HCT116 (cell line): Measurements from ENCODE around the gene MTRR. TPM values are rescaled to one million over a fixed set of nuclear protein-coding genes. Genes with fewer than 3 reads are reported as not detected.

Experiments
- ATAC-seq: fragments of 200-7000 bp; cut with Tn5 transposase; 2 replicates; pipeline ENCODE4 v1.9.1; 2020; ENCODE audit warnings: mild to moderate bottlenecking, moderate library complexity
- BruUV-seq: library from RNA; stranded (reverse); fragments of 400-500 nt; replicated peaks from 2 replicates; lab custom pipeline; 2021; lab: Mats Ljungman, UMichigan
- CTCF ChIA-PET: fragments of 300-600 bp; sonication (Branson Sonifier 250); formaldehyde crosslinking; loops from one replicate; lab custom pipeline; 2021; ENCODE audit warnings: antibody characterized with exemption; lab: Charles Lee
- POLR2A ChIA-PET: fragments of 300-600, 350-600 bp; sonication (Branson Sonifier 250); formaldehyde crosslinking; loops from one replicate; lab custom pipeline; 2021; ENCODE audit warnings: antibody characterized with exemption; lab: Charles Lee
- RAD21 ChIA-PET, 2 experiments: fragments of 300-600 bp; sonication (Branson Sonifier 250); formaldehyde crosslinking; loops; one replicate each; lab custom pipeline; 2023; ENCODE audit warnings: low total read pairs in 2 of 2; ENCODE audit not compliant: uncharacterized antibody in 2 of 2, unreplicated experiment in 2 of 2, low non-redundant PET in 1 of 2; lab: Charles Lee
- DNase-seq: peaks from one replicate; pipeline ENCODE4 v3.0.0-alpha.2; 2010; ENCODE audit warnings: low read depth, low spot score
- H2AFZ ChIP-seq: fragments of 200-600 bp; shearing (Covaris generic), sonication (generic); 2 replicates; pipeline ENCODE4 v1.6.1; 2017; ENCODE audit warnings: low read depth, mixed run types, mixed read lengths, antibody characterized with exemption, low read length; ENCODE audit not compliant: poor library complexity, severe bottlenecking
- H3K27ac ChIP-seq: 2 replicates; pipeline ENCODE4 v1.5.1; 2012; ENCODE audit warnings: low read depth, low read length
- H3K27me3 ChIP-seq: fragments of 200-600 bp; sonication (generic); 2 replicates; pipeline ENCODE4 v1.6.1; 2016; ENCODE audit warnings: mixed run types, low read length, mixed read lengths; ENCODE audit not compliant: insufficient read depth
- H3K36me3 ChIP-seq, 2 experiments: fragments of 200-500 bp in 1 of 2; fragments of 200-600 bp in 1 of 2; sonication (Bioruptor generic) in 1 of 2; sonication (generic) in 1 of 2; 2 replicates each; pipeline versions ENCODE4 v1.5.1 to v1.6.1; 2014 to 2016; ENCODE audit warnings: low read length in 2 of 2, inconsistent platforms in 1 of 2, mixed read lengths in 1 of 2, mixed run types in 1 of 2; ENCODE audit not compliant: insufficient read depth in 2 of 2, control insufficient read depth in 1 of 2
- H3K4me1 ChIP-seq, 2 experiments: fragments of 200-600 bp in 1 of 2; sonication (generic) in 1 of 2; 2 replicates each; pipeline versions ENCODE4 v1.5.1 to v1.6.1; 2012 to 2017; ENCODE audit warnings: low read length in 2 of 2, inconsistent platforms in 1 of 2, mild to moderate bottlenecking in 1 of 2, mixed read lengths in 1 of 2, mixed run types in 1 of 2, moderate library complexity in 1 of 2; ENCODE audit not compliant: insufficient read depth in 2 of 2, control insufficient read depth in 1 of 2
- H3K4me2 ChIP-seq: fragments of 200-600 bp; sonication (generic); 2 replicates; pipeline ENCODE4 v1.6.1; 2017; ENCODE audit warnings: mixed run types, low read length, mixed read lengths
- H3K4me3 ChIP-seq, 2 experiments: fragments of 200-600 bp in 1 of 2; sonication (generic) in 1 of 2; replicated peaks in 1 of 2; 2 replicates each; pipeline ENCODE4 v1.5.1; 2011 to 2016; ENCODE audit warnings: low read length in 2 of 2, control low read depth in 1 of 2, low read depth in 1 of 2, mild to moderate bottlenecking in 1 of 2, mixed read lengths in 1 of 2, mixed run types in 1 of 2
- H3K79me2 ChIP-seq: fragments of 200-600 bp; sonication (generic); 2 replicates; pipeline ENCODE4 v1.6.1; 2017; ENCODE audit warnings: mild to moderate bottlenecking, mixed run types, low read length, moderate library complexity, mixed read lengths; ENCODE audit not compliant: insufficient read depth
- H3K9ac ChIP-seq: fragments of 200-600 bp; sonication (generic); 2 replicates; pipeline ENCODE4 v1.6.1; 2016; ENCODE audit warnings: low read length, mixed read lengths
- H3K9me2 ChIP-seq: fragments of 200-600 bp; sonication (generic), shearing (Covaris generic); 2 replicates; pipeline ENCODE4 v1.6.1; 2017; ENCODE audit warnings: mixed run types, mild to moderate bottlenecking, moderate library complexity; ENCODE audit not compliant: insufficient read depth
- H3K9me3 ChIP-seq, 2 experiments: fragments of 200-500 bp in 1 of 2; fragments of 200-600 bp in 1 of 2; sonication (Bioruptor generic) in 1 of 2; sonication (generic) in 1 of 2; 2 replicates each; pipeline ENCODE4 v1.6.1; 2014 to 2017; ENCODE audit warnings: low read length in 2 of 2, mixed read lengths in 2 of 2, inconsistent platforms in 1 of 2, low read depth in 1 of 2, mild to moderate bottlenecking in 1 of 2, mixed run types in 1 of 2, moderate library complexity in 1 of 2; ENCODE audit not compliant: control insufficient read depth in 1 of 2, insufficient read depth in 1 of 2
- H4K20me1 ChIP-seq: fragments of 200-600 bp; sonication (generic), shearing (Covaris generic); 2 replicates; pipeline ENCODE4 v1.6.1; 2017; ENCODE audit warnings: mixed run types, mild to moderate bottlenecking, moderate library complexity; ENCODE audit not compliant: insufficient read depth
- EGR1 ChIP-seq: IDR thresholded peaks from 2 replicates; pipeline ENCODE4 v1.6.1; 2012; ENCODE audit warnings: low read depth
- ELF1 ChIP-seq: IDR thresholded peaks from 2 replicates; pipeline ENCODE4 v1.6.1; 2012; ENCODE audit warnings: low read depth, borderline replicate concordance
- SP1 ChIP-seq: IDR thresholded peaks from 2 replicates; pipeline ENCODE4 v1.6.1; 2012; ENCODE audit warnings: low read depth
- ZNF274 ChIP-seq: fragments of 200-500 bp; sonication (Bioruptor generic); IDR thresholded peaks from 2 replicates; pipeline ENCODE4 v1.6.1; 2014; ENCODE audit warnings: mild to moderate bottlenecking, low read depth, low read length, inconsistent platforms
- intact Hi-C: fragments of 100-400 bp; cut with micrococcal nuclease; formaldehyde crosslinking; loops from 2 replicates; pipeline ENCODE4 v1.10.0; 2022
- total RNA-seq: library from RNA; stranded (reverse); gene quantifications from one replicate; pipeline ENCODE4 v1.2.1, GENCODE V29; 2021; ENCODE audit not compliant: unreplicated experiment
- TF ChIP-seq, protein P1 (sequence below): IDR thresholded peaks from 2 replicates; pipeline ENCODE4 v1.6.1; 2012; ENCODE audit warnings: low read depth
- TF ChIP-seq, protein P2 (sequence below): IDR thresholded peaks from 2 replicates; pipeline ENCODE4 v1.6.1; 2012

MTRR gene
- total RNA-seq, 1 experiment from 2014 or later = 32.5 TPM

DNA sequence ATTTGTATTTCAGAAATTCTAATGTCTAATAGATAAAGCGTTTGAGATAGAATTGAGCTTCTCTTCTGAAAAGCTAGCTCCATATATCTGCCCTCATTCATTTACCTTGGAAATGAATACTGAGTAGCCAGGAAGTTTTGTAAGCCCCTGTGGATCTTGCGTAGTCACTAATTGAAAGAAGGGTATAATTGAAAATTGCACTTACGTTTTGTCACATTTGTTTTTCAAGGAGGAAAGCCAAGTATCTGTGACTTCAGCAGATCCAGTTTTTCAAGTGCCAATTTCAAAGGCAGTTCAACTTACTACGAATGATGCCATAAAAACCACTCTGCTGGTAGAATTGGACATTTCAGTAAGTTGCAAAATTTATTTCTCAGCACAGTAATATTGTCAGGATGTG is 14.0 kb downstream of the MTRR start:
- ChIA-PET RAD21 (no interaction called here), POLR2A (no interaction called here), CTCF (no interaction called here)
- H3K36me3 ChIP-seq = peaks cover 49 to 54% of the 10 kb centered on the region in 2 experiments
- H3K27ac ChIP-seq = no peak overlapping the region
- BruUV-seq = no TSS peak
- H2AFZ ChIP-seq = no peak overlapping the region
- TF ChIP-seq EGR1 (no peak), SP1 (no peak), ZNF274 (no peak), ELF1 (no peak)
- TF ChIP-seq, protein P1, sequence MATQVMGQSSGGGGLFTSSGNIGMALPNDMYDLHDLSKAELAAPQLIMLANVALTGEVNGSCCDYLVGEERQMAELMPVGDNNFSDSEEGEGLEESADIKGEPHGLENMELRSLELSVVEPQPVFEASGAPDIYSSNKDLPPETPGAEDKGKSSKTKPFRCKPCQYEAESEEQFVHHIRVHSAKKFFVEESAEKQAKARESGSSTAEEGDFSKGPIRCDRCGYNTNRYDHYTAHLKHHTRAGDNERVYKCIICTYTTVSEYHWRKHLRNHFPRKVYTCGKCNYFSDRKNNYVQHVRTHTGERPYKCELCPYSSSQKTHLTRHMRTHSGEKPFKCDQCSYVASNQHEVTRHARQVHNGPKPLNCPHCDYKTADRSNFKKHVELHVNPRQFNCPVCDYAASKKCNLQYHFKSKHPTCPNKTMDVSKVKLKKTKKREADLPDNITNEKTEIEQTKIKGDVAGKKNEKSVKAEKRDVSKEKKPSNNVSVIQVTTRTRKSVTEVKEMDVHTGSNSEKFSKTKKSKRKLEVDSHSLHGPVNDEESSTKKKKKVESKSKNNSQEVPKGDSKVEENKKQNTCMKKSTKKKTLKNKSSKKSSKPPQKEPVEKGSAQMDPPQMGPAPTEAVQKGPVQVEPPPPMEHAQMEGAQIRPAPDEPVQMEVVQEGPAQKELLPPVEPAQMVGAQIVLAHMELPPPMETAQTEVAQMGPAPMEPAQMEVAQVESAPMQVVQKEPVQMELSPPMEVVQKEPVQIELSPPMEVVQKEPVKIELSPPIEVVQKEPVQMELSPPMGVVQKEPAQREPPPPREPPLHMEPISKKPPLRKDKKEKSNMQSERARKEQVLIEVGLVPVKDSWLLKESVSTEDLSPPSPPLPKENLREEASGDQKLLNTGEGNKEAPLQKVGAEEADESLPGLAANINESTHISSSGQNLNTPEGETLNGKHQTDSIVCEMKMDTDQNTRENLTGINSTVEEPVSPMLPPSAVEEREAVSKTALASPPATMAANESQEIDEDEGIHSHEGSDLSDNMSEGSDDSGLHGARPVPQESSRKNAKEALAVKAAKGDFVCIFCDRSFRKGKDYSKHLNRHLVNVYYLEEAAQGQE = no peak
- TF ChIP-seq, protein P2, sequence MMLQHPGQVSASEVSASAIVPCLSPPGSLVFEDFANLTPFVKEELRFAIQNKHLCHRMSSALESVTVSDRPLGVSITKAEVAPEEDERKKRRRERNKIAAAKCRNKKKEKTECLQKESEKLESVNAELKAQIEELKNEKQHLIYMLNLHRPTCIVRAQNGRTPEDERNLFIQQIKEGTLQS = no peak
- H3K9ac ChIP-seq = no peak overlapping the region
- H3K79me2 ChIP-seq = peaks cover 53% of the 10 kb centered on the region
- H3K9me2 ChIP-seq = no peaks in the 10 kb centered on the region
- no peak for ATAC-seq
- H3K4me3 ChIP-seq = no peak overlapping the region
- no peaks in the 10 kb centered on the region for H3K27me3 ChIP-seq
- no peaks in the 10 kb centered on the region for H3K9me3 ChIP-seq
- peaks cover 8% of the 10 kb centered on the region; the same call in 1 of the 2 replicates for H4K20me1 ChIP-seq
- no peak overlapping the region for H3K4me2 ChIP-seq
- intact Hi-C loops = no loop called here
- H3K4me1 ChIP-seq = no peaks in the 10 kb centered on the region
- no peak for DNase-seq
